Omental fat pad (tissue), 4 donors: ENCODE measurements around the gene SGPP1. TPM values are rescaled to one million over a fixed set of nuclear protein-coding genes. Genes with fewer than 3 reads are reported as not detected.

Source experiments
- ATAC-seq: fragments of 150-250 bp; one replicate; pipeline ENCODE4 v1.9.1; 2016; ENCODE audit warnings: mild to moderate bottlenecking, moderate library complexity; ENCODE audit not compliant: low FRiP score
- DNase-seq: peaks from one replicate; pipeline ENCODE4 v3.0.0-alpha.2; 2019; ENCODE audit warnings: low spot score
- CTCF ChIP-seq, 3 donors: fragments of 450-650 bp; IDR thresholded peaks; one replicate each; pipeline ENCODE4 v1.5.1; 2016 to 2017; ENCODE audit warnings: antibody characterized with exemption in 3 of 3, mild to moderate bottlenecking in 3 of 3, moderate library complexity in 2 of 3
- total RNA-seq, 4 donors: library from RNA; depleted of rRNA; stranded (reverse); fragments of >200 nt; gene quantifications; one replicate each; pipeline ENCODE4 v1.1.0, GENCODE V29; 2016

The SGPP1 gene
- total RNA-seq, 4 donors from 2014 or later, result 18.9 to 23.5 (median 21.1) TPM

GRCh38 chr14:63652406-63652805 lies 75.5 kb downstream of the SGPP1 start:
- no peak for DNase-seq
- no peak for TF ChIP-seq CTCF (IDR thresholded peaks at IDR 0.05)

GRCh38 chr14:63650256-63650952 lies 77.5 kb downstream of the SGPP1 start:
- ATAC-seq, result no peak
- TF ChIP-seq CTCF (IDR thresholded peaks at IDR 0.05), result no peak

More at GRCh38 chr14:63652406-63652805, 75.5 kb downstream of the SGPP1 start:
- ATAC-seq, result no peak

GRCh38 chr14:63647696-63648410 lies 80.0 kb downstream of the SGPP1 start:
- TF ChIP-seq CTCF (IDR thresholded peaks at IDR 0.05), result no peak

More at GRCh38 chr14:63650256-63650952, 77.5 kb downstream of the SGPP1 start:
- DNase-seq, result no peak

GRCh38 chr14:63644741-63645140 lies 83.1 kb downstream of the SGPP1 start:
- TF ChIP-seq CTCF (IDR thresholded peaks at IDR 0.05), result no peak
- ATAC-seq (no peak), DNase-seq (no peak)

More at GRCh38 chr14:63647696-63648410, 80.0 kb downstream of the SGPP1 start:
- ATAC-seq, result no peak
- no peak for DNase-seq

GRCh38 chr14:63642656-63643382 lies 85.0 kb downstream of the SGPP1 start:
- no peak for DNase-seq
- ATAC-seq, result no peak

GRCh38 chr14:63642229-63642611 lies 85.6 kb downstream of the SGPP1 start:
- DNase-seq (peak; percentile 39), ATAC-seq (peak; percentile 83)
- TF ChIP-seq CTCF (IDR thresholded peaks at IDR 0.05), result no peak

More at GRCh38 chr14:63642656-63643382, 85.0 kb downstream of the SGPP1 start:
- TF ChIP-seq CTCF (IDR thresholded peaks at IDR 0.05), result no peak
